CD8-positive, alpha-beta memory T cell (primary cell): Measurements from ENCODE around the gene TMEM131L. TPM values are rescaled to one million over a fixed set of nuclear protein-coding genes. Genes with fewer than 3 reads are reported as not detected.

Experiments
- CTCF ChIA-PET: fragments of 350-600 bp; sonication (Branson Sonifier 250); formaldehyde crosslinking; loops from one replicate; lab custom pipeline; 2021; ENCODE audit warnings: antibody characterized with exemption; lab: Charles Lee
- POLR2A ChIA-PET: fragments of 350-600 bp; sonication (Branson Sonifier 250); formaldehyde crosslinking; loops from one replicate; lab custom pipeline; 2021; ENCODE audit warnings: antibody characterized with exemption; lab: Charles Lee
- DNase-seq, 5 donors: peaks; one replicate each; pipeline versions ENCODE4 v3.0.0 to v3.0.0-alpha.2; 2020 to 2022; ENCODE audit warnings: mixed read lengths in 1 of 5
- H3K27ac ChIP-seq: one replicate; pipeline ENCODE4 v1.7.0; 2013; ENCODE audit warnings: low read depth, mild to moderate bottlenecking, low read length, moderate library complexity
- H3K27me3 ChIP-seq: 2 replicates; pipeline ENCODE4 v1.7.0; 2013; ENCODE audit warnings: low read length, mild to moderate bottlenecking; ENCODE audit not compliant: insufficient read depth, poor library complexity, severe bottlenecking
- H3K36me3 ChIP-seq: 2 replicates; pipeline ENCODE4 v1.7.0; 2013; ENCODE audit warnings: mild to moderate bottlenecking, low read length, moderate library complexity; ENCODE audit not compliant: insufficient read depth
- H3K4me1 ChIP-seq: 2 replicates; pipeline ENCODE4 v1.7.0; 2013; ENCODE audit warnings: mild to moderate bottlenecking, low read length, moderate library complexity; ENCODE audit not compliant: insufficient read depth
- H3K4me3 ChIP-seq: 2 replicates; pipeline ENCODE4 v1.7.0; 2013; ENCODE audit warnings: mild to moderate bottlenecking, low read length
- H3K9me3 ChIP-seq: 2 replicates; pipeline ENCODE4 v1.7.0; 2013; ENCODE audit warnings: mild to moderate bottlenecking, low read length
- H3K27ac Mint-ChIP-seq, 8 donors: one replicate each; pipeline ENCODE4 v1.8.0; 2020 to 2021; ENCODE audit warnings: mixed read lengths in 8 of 8, mild to moderate bottlenecking in 6 of 8, inconsistent platforms in 3 of 8, moderate library complexity in 3 of 8
- H3K27me3 Mint-ChIP-seq, 2 donors: one replicate each; pipeline ENCODE4 v1.8.0; 2020 to 2021; ENCODE audit warnings: mixed read lengths in 2 of 2, mild to moderate bottlenecking in 1 of 2, moderate library complexity in 1 of 2
- H3K36me3 Mint-ChIP-seq, 3 donors: one replicate each; pipeline ENCODE4 v1.8.0; 2020 to 2021; ENCODE audit warnings: mixed read lengths in 3 of 3, inconsistent platforms in 1 of 3, mild to moderate bottlenecking in 1 of 3
- H3K4me1 Mint-ChIP-seq, 3 donors: one replicate each; pipeline ENCODE4 v1.8.0; 2020 to 2021; ENCODE audit warnings: mixed read lengths in 3 of 3, inconsistent platforms in 1 of 3, mild to moderate bottlenecking in 1 of 3
- H3K4me3 Mint-ChIP-seq, 7 donors: one replicate each; pipeline ENCODE4 v1.8.0; 2020 to 2021; ENCODE audit warnings: mixed read lengths in 7 of 7, mild to moderate bottlenecking in 6 of 7, moderate library complexity in 4 of 7, inconsistent platforms in 2 of 7
- H3K9me3 Mint-ChIP-seq, 5 donors: one replicate each; pipeline ENCODE4 v1.8.0; 2020 to 2022; ENCODE audit warnings: mixed read lengths in 5 of 5, mild to moderate bottlenecking in 3 of 5, moderate library complexity in 2 of 5, inconsistent platforms in 1 of 5
- polyA plus RNA-seq: library from polyadenylated mRNA; unstranded; fragments of 300-500 nt; fragmentation: Illumina TruSeq; gene quantifications from one replicate; pipeline ENCODE4 v1.2.3, GENCODE V29; 2021
- total RNA-seq, 2 experiments: library from RNA; stranded (reverse); gene quantifications; one replicate each; pipeline ENCODE4 v1.2.3, GENCODE V29; 2021

The TMEM131L gene
- total and polyA plus RNA-seq, 3 experiments from 2014 or later: 28.1 to 29.6 (median 28.6) TPM

DNA sequence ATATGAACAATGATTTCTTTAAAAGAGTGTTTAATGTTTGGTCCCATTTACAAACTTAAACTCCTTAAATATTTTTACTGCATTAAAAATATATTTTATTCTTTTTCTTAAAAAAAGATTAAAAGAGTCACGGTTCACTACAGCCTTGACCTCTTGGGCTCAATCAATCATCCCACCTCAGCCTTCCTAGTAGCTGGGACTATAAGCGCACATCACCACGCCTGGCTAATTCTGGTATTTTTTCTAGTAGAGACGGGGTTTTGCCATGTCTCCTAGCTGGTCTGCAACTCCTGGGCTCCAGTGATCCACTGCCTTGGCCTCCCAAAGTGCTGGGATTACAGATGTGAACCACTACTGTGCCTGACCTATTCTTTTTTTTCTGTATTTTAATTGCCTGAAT, 113.2 kb downstream of the TMEM131L start:
- Mint-ChIP-seq H3K4me3 (no peak overlapping the region), H3K27me3 (no peaks in the 10 kb centered on the region), H3K4me1 (peaks cover 25 to 45% (median 44%) of the 10 kb centered on the region in 3 donors), H3K27ac (peak overlapping the region in 5 of 8 donors; percentile 17 to 81 (median 61)), H3K9me3 (no peaks in the 10 kb centered on the region), H3K36me3 (peaks cover 0 to 48% (median 11%) of the 10 kb centered on the region in 3 donors)
- ChIA-PET CTCF (interaction anchor here (2.7 kb wide), 1 partner anchor 146 kb away, joined by 16 read pairs; no protein-coding TSS in a partner anchor), POLR2A (no interaction called here)
- peaks cover 12% of the 10 kb centered on the region for H3K36me3 ChIP-seq
- H3K27ac ChIP-seq: no peak overlapping the region
- H3K9me3 ChIP-seq: no peaks in the 10 kb centered on the region
- no peaks in the 10 kb centered on the region for H3K4me1 ChIP-seq
- no peak overlapping the region for H3K4me3 ChIP-seq
- no peak for DNase-seq
- no peaks in the 10 kb centered on the region for H3K27me3 ChIP-seq

DNA sequence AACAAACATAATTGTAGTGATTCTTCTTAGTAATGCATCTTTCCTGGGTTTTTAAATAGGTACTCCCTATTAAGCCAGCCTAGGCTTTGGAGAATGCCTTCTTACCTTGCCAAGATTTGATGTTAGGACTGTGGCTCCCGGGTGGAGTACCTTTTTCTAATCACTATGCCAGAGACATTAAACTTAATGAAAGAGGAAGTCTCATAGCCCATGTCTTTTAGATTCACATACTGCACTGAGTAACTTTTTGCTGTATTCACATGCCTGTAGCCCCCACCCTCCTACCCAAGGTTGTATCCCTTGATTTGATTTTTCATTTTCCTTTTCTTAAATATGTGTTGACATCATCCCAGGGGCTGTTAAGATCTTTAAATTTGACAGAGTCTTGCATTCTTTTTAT, 113.7 kb downstream of the TMEM131L start:
- no peak for DNase-seq
- Mint-ChIP-seq H3K4me1 (peaks cover 24 to 45% (median 43%) of the 10 kb centered on the region in 3 donors), H3K27ac (peak overlapping the region in 7 of 8 donors; percentile 17 to 81 (median 61)), H3K9me3 (no peaks in the 10 kb centered on the region), H3K4me3 (no peak overlapping the region), H3K36me3 (peaks cover 0 to 52% (median 12%) of the 10 kb centered on the region in 3 donors), H3K27me3 (no peaks in the 10 kb centered on the region)
- H3K9me3 ChIP-seq: no peaks in the 10 kb centered on the region
- no peaks in the 10 kb centered on the region for H3K27me3 ChIP-seq
- H3K4me3 ChIP-seq: no peak overlapping the region
- ChIA-PET CTCF (interaction anchor here (2.7 kb wide), 1 partner anchor 147 kb away, joined by 16 read pairs; no protein-coding TSS in a partner anchor), POLR2A (no interaction called here)
- peaks cover 15% of the 10 kb centered on the region for H3K36me3 ChIP-seq
- H3K27ac ChIP-seq: no peak overlapping the region
- no peaks in the 10 kb centered on the region for H3K4me1 ChIP-seq

DNA sequence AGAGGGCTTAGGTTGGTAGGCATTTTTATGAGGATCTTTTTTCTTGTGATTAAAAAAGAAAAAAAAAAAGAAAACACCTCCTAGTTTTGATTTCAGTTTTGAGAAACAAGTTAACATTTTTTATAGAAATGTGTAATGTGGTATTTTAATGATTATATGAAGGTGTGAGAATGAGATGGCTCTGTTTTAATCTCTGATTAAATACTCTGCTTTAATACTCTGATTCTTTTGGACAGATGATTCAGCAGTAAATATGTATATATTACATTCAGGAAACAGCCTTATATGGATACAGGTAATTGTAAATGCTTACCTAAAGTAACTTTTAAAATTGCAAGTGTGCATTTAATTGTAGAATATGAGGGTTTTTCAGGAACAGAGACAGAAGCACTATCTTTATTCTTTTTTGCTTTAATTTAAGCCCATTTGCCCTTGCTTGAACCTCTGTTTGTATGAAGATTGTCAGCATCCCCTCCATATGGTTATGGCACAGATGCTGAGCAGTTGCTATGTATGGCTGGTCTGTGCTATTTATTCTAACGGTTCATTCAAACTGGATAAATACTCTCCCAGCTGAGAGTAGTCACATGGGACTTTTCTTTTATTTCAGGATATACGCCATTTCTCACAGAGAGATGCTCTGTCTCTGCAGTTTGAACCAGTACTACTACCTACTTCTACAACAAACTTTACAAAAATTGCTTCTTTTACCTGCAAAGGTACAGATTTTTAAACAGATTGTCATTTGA, 117.0 kb downstream of the TMEM131L start:
- H3K4me1 Mint-ChIP-seq: peaks cover 12 to 31% (median 27%) of the 10 kb centered on the region in 3 donors
- peaks cover 20% of the 10 kb centered on the region for H3K36me3 ChIP-seq
- H3K4me3 ChIP-seq: no peak overlapping the region
- H3K36me3 Mint-ChIP-seq: peaks cover 0 to 71% (median 17%) of the 10 kb centered on the region in 3 donors
- ChIA-PET POLR2A (no interaction called here), CTCF (interaction anchor here (1.5 to 2.3 kb wide), 3 partner anchors 150 to 239 kb away, joined by 4 to 10 read pairs (median 8); partner anchors contain the start of gene MND1)
- H3K27me3 Mint-ChIP-seq: no peaks in the 10 kb centered on the region
- no peak for DNase-seq
- H3K9me3 ChIP-seq: no peaks in the 10 kb centered on the region
- H3K27me3 ChIP-seq: no peaks in the 10 kb centered on the region
- H3K4me3 Mint-ChIP-seq: no peak overlapping the region
- no peaks in the 10 kb centered on the region for H3K9me3 Mint-ChIP-seq
- H3K27ac Mint-ChIP-seq: peak overlapping the region in 2 of 8 donors; percentile 61 to 66
- H3K27ac ChIP-seq: no peak overlapping the region
- no peaks in the 10 kb centered on the region for H3K4me1 ChIP-seq

DNA sequence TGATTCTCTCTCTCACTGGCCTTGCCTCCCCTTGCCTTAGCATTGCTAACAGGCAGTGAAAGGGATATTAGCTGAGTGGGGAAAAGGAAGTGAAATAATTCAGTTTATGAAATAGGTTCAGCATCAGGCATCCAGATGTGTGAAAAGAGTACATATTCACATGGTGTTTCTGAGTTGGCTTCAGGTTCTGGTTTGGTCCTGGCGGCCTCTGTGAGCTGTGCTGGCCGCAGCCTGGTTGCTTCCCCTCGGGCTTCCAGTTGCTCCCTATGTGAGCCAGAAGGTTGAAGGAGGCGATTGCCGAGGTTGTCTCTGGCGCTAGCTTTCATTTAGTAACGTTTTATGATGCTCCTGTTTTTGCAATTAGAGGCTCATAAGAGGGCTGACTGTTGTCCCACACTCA, 118.9 kb downstream of the TMEM131L start:
- Histone ChIP-seq H3K4me1 (no peaks in the 10 kb centered on the region), H3K4me3 (no peak overlapping the region), H3K36me3 (peaks cover 30% of the 10 kb centered on the region), H3K27ac (no peak overlapping the region), H3K27me3 (no peaks in the 10 kb centered on the region), H3K9me3 (no peaks in the 10 kb centered on the region)
- H3K27ac Mint-ChIP-seq: peak overlapping the region in 4 of 8 donors; percentile 41 to 96 (median 66)
- H3K4me3 Mint-ChIP-seq: no peak overlapping the region
- H3K36me3 Mint-ChIP-seq: peaks cover 9 to 83% (median 23%) of the 10 kb centered on the region in 3 donors
- ChIA-PET POLR2A (no interaction called here), CTCF (interaction anchor here (0.8 to 2.3 kb wide), 2 partner anchors 11 to 152 kb away, joined by 4 to 10 read pairs; no protein-coding TSS in a partner anchor)
- no peaks in the 10 kb centered on the region for H3K9me3 Mint-ChIP-seq
- H3K27me3 Mint-ChIP-seq: no peaks in the 10 kb centered on the region
- H3K4me1 Mint-ChIP-seq: peaks cover 7 to 33% (median 21%) of the 10 kb centered on the region in 3 donors
- DNase-seq: no peak

DNA sequence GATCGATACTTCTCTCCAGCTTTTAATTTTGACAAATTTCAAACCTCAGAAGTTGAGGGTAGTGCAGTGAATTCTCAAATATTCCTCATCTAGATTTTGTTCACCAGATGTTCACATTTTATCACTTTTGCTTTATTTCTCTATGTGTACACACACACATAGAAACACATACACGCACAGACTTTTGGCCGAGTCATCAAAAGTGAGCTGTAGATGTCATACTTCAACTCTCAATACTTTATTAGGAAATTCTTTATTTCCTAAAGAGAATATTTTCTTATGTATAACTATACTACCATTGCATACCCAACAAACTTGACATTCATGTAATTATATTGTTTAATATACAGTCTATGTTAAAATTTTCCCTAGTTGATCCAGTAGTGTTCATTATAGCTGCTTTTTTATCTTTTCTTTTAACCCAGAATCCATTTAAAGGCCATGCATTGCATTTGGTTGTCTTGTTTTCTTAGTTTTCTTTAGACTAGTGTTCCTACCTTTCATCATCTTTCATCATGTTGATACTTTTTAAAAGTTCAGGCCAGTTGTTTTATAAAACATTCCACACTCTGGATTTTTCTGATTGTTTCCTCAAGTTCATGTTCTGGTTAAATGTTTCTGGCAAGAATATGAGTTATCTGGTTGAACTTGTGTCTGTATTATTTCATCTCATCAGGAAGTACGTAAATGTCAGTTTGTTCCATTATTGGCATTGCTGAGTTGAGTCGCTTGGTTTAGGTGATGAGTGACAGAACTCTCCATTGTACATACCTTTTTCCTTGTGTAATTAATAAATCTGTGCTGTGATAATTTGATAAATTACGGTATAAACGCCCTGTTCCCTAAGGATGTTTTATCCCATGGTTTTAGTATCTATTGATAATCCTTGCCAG, 123.8 kb downstream of the TMEM131L start:
- ChIA-PET CTCF (no interaction called here), POLR2A (interaction anchor here (0.7 kb wide), 1 partner anchor 121 kb away, joined by 4 read pairs; no protein-coding TSS in a partner anchor)
- Mint-ChIP-seq H3K36me3 (peaks cover 9 to 85% (median 24%) of the 10 kb centered on the region in 3 donors), H3K4me3 (no peak overlapping the region), H3K27ac (peak overlapping the region in 1 of 8 donors; percentile 43), H3K4me1 (peaks cover 2 to 16% (median 3%) of the 10 kb centered on the region in 3 donors), H3K27me3 (no peaks in the 10 kb centered on the region), H3K9me3 (no peaks in the 10 kb centered on the region)
- no peak for DNase-seq
- H3K4me3 ChIP-seq: no peak overlapping the region
- H3K27me3 ChIP-seq: no peaks in the 10 kb centered on the region
- peaks cover 53% of the 10 kb centered on the region for H3K36me3 ChIP-seq
- H3K9me3 ChIP-seq: no peaks in the 10 kb centered on the region
- H3K4me1 ChIP-seq: no peaks in the 10 kb centered on the region
- no peak overlapping the region for H3K27ac ChIP-seq

DNA sequence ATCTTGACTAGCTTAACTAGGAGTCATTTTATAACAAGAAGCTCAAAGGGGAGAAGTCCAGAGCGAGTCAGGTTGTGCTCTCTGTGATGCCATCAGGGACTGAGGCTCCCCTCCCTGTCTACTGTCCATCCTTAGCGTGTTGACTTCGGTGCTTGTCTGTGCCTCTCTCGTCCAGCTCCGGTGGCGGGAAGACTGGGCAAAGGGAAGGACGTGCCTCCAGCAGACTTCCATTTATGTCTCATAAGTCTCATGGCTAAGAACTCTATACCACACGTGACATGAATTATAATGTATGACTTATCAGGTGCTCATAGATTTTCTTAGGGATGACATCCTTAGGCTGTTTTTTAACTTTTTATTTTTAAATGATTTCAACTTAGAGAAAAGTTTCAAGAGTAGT, 125.3 kb downstream of the TMEM131L start:
- peaks cover 9 to 87% (median 26%) of the 10 kb centered on the region in 3 donors for H3K36me3 Mint-ChIP-seq
- POLR2A ChIA-PET: no interaction called here
- CTCF ChIA-PET: interaction anchor here (1.0 to 1.9 kb wide), 3 partner anchors 18 to 159 kb away, joined by 3 to 4 read pairs (median 4); no protein-coding TSS in a partner anchor

DNA sequence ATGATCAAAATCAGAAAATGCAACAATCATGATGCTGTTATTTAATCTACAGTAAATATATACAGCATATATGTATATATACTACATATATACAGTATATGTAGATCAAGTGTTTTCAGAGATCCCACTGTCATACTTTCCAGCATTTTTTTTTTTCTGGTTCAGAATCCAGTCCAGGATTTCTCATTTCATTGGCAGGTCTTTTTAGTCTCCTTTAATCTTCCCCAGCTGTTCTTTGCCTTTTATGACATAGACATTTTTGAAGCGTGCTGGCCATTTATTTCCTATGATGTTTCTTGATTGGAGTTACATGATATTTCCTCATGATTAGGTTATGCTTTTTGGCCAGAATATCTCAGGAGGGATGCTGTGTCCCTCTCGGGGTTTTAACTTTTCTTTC, 125.9 kb downstream of the TMEM131L start:
- H3K36me3 Mint-ChIP-seq: peaks cover 9 to 87% (median 26%) of the 10 kb centered on the region in 3 donors

More for the DNA sequence above, 125.3 kb downstream of the TMEM131L start:
- Histone ChIP-seq H3K4me3 (no peak overlapping the region), H3K36me3 (peaks cover 56% of the 10 kb centered on the region), H3K9me3 (no peaks in the 10 kb centered on the region), H3K27ac (no peak overlapping the region), H3K4me1 (no peaks in the 10 kb centered on the region), H3K27me3 (no peaks in the 10 kb centered on the region)
- no peak overlapping the region for H3K4me3 Mint-ChIP-seq
- no peak for DNase-seq
- H3K4me1 Mint-ChIP-seq: peaks cover 2 to 15% (median 3%) of the 10 kb centered on the region in 3 donors
- H3K27me3 Mint-ChIP-seq: no peaks in the 10 kb centered on the region
- no peaks in the 10 kb centered on the region for H3K9me3 Mint-ChIP-seq
- H3K27ac Mint-ChIP-seq: no peak overlapping the region

More for the DNA sequence above, 125.9 kb downstream of the TMEM131L start:
- Mint-ChIP-seq H3K27me3 (no peaks in the 10 kb centered on the region), H3K9me3 (no peaks in the 10 kb centered on the region), H3K27ac (no peak overlapping the region), H3K4me1 (peaks cover 2 to 12% (median 3%) of the 10 kb centered on the region in 3 donors), H3K4me3 (no peak overlapping the region)
- Histone ChIP-seq H3K36me3 (peaks cover 60% of the 10 kb centered on the region), H3K27ac (no peak overlapping the region), H3K27me3 (no peaks in the 10 kb centered on the region), H3K9me3 (no peaks in the 10 kb centered on the region), H3K4me1 (no peaks in the 10 kb centered on the region), H3K4me3 (no peak overlapping the region)
- no peak for DNase-seq
- CTCF ChIA-PET: interaction anchor here (1.0 to 1.9 kb wide), 3 partner anchors 18 to 159 kb away, joined by 3 to 4 read pairs (median 4); no protein-coding TSS in a partner anchor
- POLR2A ChIA-PET: no interaction called here
